Kidney (tissue), 14 donors: ENCODE measurements around the gene LEKR1. TPM values are rescaled to one million over a fixed set of nuclear protein-coding genes. Genes with fewer than 3 reads are reported as not detected.

Source experiments
- DNase-seq, 5 donors: peaks; one replicate each; pipeline ENCODE4 v3.0.0-alpha.2; 2013 to 2020
- FAIRE-seq: peaks from 2 replicates; lab custom pipeline; 2012; peaks lifted over from hg19 to GRCh38; lab: Jason Lieb, UNC
- H3K27ac ChIP-seq, 2 donors: one replicate each; pipeline ENCODE4 v1.7.0; 2013; ENCODE audit warnings: low read depth in 2 of 2, low read length in 2 of 2, inconsistent platforms in 1 of 2
- H3K27me3 ChIP-seq: one replicate; pipeline ENCODE4 v1.7.1; 2013; ENCODE audit warnings: low read length, inconsistent platforms; ENCODE audit not compliant: control insufficient read depth, insufficient read depth
- H3K36me3 ChIP-seq, 3 donors: one replicate each; pipeline versions ENCODE4 v1.7.0 to v1.7.1; 2013; ENCODE audit warnings: low read length in 3 of 3, control low read depth in 1 of 3, inconsistent platforms in 1 of 3; ENCODE audit not compliant: insufficient read depth in 3 of 3, control insufficient read depth in 2 of 3
- H3K4me1 ChIP-seq, 3 donors: one replicate each; pipeline versions ENCODE4 v1.7.0 to v1.7.1; 2013; ENCODE audit warnings: low read length in 3 of 3, inconsistent platforms in 1 of 3, low read depth in 1 of 3; ENCODE audit not compliant: control insufficient read depth in 2 of 3, insufficient read depth in 2 of 3
- H3K4me3 ChIP-seq, 3 donors: one replicate each; pipeline versions ENCODE4 v1.7.0 to v1.8.1; 2013; ENCODE audit warnings: low read length in 3 of 3, control low read depth in 1 of 3, inconsistent platforms in 1 of 3
- H3K9ac ChIP-seq, 3 donors: one replicate each; pipeline versions ENCODE4 v1.7.0 to v1.7.1; 2013; ENCODE audit warnings: low read length in 3 of 3, control low read depth in 1 of 3, inconsistent platforms in 1 of 3
- H3K9me3 ChIP-seq, 3 donors: one replicate each; pipeline versions ENCODE4 v1.7.0 to v1.7.1; 2013; ENCODE audit warnings: low read length in 3 of 3, control low read depth in 1 of 3, inconsistent platforms in 1 of 3; ENCODE audit not compliant: control insufficient read depth in 2 of 3, insufficient read depth in 1 of 3
- intact Hi-C: fragments of 100-400 bp; cut with DNase I; formaldehyde crosslinking; loops from one replicate; pipeline ENCODE4 v1.11.1; 2022
- polyA plus RNA-seq: library from polyadenylated mRNA; stranded (reverse); fragments of 350-450 nt; fragmentation: Illumina TruSeq; extraction: RNeasy Lipid Tissue Mini Kit (QIAGEN cat#74804); gene quantifications from one replicate; pipeline ENCODE4 v1.2.3, GENCODE V29; 2014; ENCODE audit warnings: low read depth, low replicate concordance; ENCODE audit not compliant: insufficient read depth
- total RNA-seq: library from RNA; stranded (reverse); fragmentation: NEBNext Ultra II Directional; extraction: Animal tissue kit (Norgen Biotek cat#: 25700); gene quantifications from one replicate; pipeline ENCODE4 v1.2.1, GENCODE V29; 2021
- TF ChIP-seq, protein P1 (sequence below): IDR thresholded peaks from 3 replicates; pipeline ENCODE4 v1.5.1; 2012; ENCODE audit warnings: mild to moderate bottlenecking, moderate library complexity, borderline replicate concordance; ENCODE audit not compliant: insufficient read depth; ENCODE audit errors: extremely low read depth
- donor health status: control.
- donor health status: control.
- donor health status: control.
- donor health status: control.
- donor health status: control.
- donor health status: DM: yes; HTN: yes; CAD: no.
- donor health status: Normal renal cell carcinoma (clear cell type).

LEKR1 gene
- total and polyA plus RNA-seq, 2 donors from 2014 or later = 1.6 to 1.8 TPM

DNA sequence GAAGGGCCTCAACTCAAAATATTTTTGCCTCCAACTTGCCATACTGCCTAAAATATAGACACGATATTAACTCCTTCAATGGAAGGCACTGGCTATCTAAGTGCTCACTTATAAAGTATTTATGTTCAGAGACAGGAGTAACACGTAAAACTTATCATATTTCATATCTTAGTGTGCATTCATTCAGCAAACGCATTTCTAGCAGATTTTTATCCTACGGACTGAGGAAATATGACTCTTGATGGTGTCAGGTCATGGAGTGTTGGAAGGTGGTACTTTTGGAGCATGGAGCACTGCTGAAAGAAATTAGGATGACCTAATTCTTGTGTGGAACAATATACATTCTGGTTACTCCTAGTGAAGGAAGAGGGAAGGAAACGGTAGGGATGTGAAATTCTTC, 43.8 kb upstream of the LEKR1 start:
- H3K9me3 ChIP-seq = no peaks in the 10 kb centered on the region
- TF ChIP-seq, protein P1, sequence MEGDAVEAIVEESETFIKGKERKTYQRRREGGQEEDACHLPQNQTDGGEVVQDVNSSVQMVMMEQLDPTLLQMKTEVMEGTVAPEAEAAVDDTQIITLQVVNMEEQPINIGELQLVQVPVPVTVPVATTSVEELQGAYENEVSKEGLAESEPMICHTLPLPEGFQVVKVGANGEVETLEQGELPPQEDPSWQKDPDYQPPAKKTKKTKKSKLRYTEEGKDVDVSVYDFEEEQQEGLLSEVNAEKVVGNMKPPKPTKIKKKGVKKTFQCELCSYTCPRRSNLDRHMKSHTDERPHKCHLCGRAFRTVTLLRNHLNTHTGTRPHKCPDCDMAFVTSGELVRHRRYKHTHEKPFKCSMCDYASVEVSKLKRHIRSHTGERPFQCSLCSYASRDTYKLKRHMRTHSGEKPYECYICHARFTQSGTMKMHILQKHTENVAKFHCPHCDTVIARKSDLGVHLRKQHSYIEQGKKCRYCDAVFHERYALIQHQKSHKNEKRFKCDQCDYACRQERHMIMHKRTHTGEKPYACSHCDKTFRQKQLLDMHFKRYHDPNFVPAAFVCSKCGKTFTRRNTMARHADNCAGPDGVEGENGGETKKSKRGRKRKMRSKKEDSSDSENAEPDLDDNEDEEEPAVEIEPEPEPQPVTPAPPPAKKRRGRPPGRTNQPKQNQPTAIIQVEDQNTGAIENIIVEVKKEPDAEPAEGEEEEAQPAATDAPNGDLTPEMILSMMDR = no peak
- H3K4me1 ChIP-seq = no peaks in the 10 kb centered on the region
- intact Hi-C loops = no loop called here
- H3K9ac ChIP-seq = no peak overlapping the region
- no peaks in the 10 kb centered on the region for H3K36me3 ChIP-seq
- H3K27ac ChIP-seq = no peak overlapping the region
- no peak for FAIRE-seq
- DNase-seq = no peak
- H3K4me3 ChIP-seq = no peak overlapping the region
- no peaks in the 10 kb centered on the region for H3K27me3 ChIP-seq

DNA sequence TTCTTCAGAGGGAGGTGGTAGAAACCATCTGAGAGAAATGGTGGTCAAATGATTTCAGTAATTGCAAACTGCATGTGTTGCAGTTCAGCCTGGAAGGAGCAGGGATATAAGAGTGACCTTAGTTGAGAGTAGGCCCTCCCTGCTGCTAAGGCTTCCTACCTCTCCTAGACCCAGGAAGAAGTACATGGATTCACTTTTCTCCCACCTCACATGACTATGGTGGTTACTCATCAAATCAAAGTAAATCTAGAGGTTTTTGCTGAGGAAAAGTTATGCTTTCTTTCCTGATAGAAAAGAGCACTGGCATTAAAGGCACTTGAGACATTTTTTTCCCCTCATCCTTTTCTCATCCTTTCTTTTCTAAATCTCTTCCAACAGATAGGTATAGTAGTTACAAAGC, 43.2 kb upstream of the LEKR1 start:
- no peak overlapping the region for H3K4me3 ChIP-seq
- H3K27me3 ChIP-seq = no peaks in the 10 kb centered on the region
- no peaks in the 10 kb centered on the region for H3K4me1 ChIP-seq
- no peaks in the 10 kb centered on the region for H3K9me3 ChIP-seq
- intact Hi-C loops = no loop called here
- TF ChIP-seq, protein P1 = no peak
- no peaks in the 10 kb centered on the region for H3K36me3 ChIP-seq
- FAIRE-seq (no peak), DNase-seq (no peak)
- H3K9ac ChIP-seq = no peak overlapping the region
- H3K27ac ChIP-seq = no peak overlapping the region

DNA sequence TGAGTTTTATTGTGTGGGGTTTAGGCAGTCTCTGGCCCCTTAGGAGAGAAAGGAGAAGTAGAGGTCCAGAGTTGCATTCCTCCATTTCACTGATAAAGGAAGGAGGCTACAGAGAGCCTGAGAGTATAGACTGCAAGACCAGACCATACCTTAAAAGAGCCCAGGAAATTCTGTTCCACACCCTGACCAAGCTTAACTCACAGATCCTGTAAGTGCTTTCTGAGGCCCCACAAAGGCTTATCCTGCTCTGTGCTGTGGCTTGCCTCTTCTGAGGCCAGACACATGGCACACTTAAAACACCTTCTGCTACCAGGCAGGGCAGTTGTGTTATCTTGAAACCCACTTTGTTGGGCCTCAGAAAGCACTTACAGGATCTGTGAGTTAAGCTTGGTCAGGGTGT, 39.2 kb upstream of the LEKR1 start:
- TF ChIP-seq, protein P1 = no peak
- DNase-seq (no peak), FAIRE-seq (no peak)
- no peaks in the 10 kb centered on the region for H3K9me3 ChIP-seq
- intact Hi-C loops = no loop called here
- H3K4me1 ChIP-seq = no peaks in the 10 kb centered on the region
- no peak overlapping the region for H3K27ac ChIP-seq
- no peak overlapping the region for H3K9ac ChIP-seq
- H3K4me3 ChIP-seq = no peak overlapping the region
- H3K36me3 ChIP-seq = no peaks in the 10 kb centered on the region
- no peaks in the 10 kb centered on the region for H3K27me3 ChIP-seq

DNA sequence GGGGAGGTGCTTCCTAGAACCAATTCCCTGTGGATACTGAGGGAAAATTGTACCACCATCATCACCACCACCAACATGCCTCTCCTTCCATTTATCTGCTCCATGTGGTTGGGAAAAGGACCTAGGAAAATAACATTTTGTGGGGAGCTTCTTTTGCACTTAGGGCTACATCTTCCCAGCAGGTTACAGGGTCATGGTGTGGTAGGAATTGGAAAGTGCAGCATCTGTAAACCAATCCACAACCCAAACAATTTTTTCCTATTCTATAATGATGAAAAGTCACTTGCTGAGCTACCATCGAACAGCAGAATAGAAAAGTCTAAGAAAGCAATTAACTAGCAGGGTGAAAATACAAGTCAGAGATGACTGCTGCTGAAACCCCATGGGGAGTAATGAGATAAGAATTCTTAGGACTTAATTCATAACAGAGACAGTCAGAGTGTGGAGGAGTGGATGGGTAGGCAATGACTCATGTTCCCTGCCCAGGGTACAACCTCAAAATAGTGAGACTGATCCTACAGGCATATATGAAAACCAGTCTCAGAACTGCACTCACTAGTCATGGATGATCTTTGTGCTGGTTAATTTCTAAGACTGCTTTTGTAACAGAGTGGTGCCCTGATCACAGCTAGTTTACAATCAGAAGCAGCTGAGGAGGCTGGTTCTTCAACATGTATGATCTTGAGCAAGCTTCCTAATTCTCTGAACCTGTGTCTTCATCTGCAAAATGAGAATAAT, 38.1 kb upstream of the LEKR1 start:
- TF ChIP-seq, protein P1 = no peak
- FAIRE-seq (no peak), DNase-seq (no peak)
- Histone ChIP-seq H3K9me3 (no peaks in the 10 kb centered on the region), H3K27me3 (no peaks in the 10 kb centered on the region), H3K4me1 (no peaks in the 10 kb centered on the region), H3K27ac (no peak overlapping the region), H3K4me3 (no peak overlapping the region), H3K9ac (no peak overlapping the region), H3K36me3 (no peaks in the 10 kb centered on the region)
- intact Hi-C loops = no loop called here
